ENCODE results near the gene PUS10.
"Not testable (repeated sequence)": the region's sequence is repeated elsewhere in the genome, so short reads cannot be mapped to it uniquely, and the experiment has no call there.

The PUS10 gene

DNA sequence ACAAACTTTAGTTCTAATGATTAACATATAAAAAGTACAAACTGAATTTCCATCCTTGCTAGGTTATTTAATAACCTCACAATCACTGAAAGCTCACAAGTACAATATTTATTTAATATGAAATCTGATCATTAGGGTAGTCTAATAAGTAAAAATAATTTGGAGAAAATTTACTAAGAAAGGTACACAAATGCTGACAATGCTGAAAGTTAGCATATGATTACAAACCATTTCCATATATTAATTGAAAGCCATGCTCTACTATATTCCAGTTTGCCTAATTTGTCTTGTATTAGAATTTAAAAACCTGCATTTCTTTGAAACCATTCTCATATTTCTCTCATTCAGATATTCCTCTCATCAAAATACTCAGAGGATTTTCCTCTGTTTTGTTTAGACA is 8.7 kb downstream of the PUS10 start:
- DNase-seq = no peak

DNA sequence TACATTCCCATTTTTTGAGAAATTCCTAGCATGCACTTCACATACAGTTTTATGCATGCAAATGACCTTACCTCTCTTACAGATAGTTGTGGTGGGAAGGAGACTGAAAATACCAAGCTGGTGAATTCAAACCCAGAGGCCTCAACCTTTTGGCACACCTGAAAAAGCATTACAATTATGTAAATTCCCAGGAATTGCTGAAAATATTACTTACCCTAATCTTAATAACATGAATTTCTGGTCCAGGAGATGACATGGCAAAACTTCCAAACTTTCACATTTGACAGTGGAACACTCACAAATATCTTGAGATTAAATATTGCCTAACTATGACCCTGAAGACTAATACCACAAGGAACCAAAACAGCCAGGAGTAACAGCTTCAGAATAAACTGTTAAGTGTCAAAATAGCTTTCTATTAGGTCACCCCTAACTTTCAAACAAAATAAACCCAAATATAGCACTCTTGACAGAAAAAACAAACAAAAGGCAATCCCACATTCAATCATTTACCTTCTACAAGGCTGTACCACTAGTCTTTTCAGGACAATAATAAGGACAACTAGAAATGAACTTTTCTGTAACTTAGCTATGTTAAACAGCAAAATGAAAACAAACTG is 11.5 kb downstream of the PUS10 start:
- DNase-seq = no peak

DNA sequence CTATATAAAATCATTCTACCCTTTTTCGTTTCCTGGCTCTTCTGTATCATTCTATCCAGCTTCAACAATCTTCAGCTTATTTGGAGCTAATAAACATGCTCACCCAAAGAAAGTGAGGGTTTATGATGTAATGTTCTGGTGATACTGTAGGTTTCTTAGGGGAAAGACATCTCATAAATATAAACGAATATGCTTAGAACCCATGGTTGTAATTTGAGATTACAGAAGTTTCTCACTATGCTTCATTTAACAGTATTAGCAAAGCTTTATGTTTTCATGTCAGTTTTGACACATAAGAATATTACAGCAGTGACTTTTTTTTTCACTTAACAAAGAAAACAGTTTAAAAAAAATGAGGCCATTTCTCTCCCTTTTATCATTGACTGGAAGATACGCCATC is 12.3 kb downstream of the PUS10 start:
- DNase-seq = no peak

DNA sequence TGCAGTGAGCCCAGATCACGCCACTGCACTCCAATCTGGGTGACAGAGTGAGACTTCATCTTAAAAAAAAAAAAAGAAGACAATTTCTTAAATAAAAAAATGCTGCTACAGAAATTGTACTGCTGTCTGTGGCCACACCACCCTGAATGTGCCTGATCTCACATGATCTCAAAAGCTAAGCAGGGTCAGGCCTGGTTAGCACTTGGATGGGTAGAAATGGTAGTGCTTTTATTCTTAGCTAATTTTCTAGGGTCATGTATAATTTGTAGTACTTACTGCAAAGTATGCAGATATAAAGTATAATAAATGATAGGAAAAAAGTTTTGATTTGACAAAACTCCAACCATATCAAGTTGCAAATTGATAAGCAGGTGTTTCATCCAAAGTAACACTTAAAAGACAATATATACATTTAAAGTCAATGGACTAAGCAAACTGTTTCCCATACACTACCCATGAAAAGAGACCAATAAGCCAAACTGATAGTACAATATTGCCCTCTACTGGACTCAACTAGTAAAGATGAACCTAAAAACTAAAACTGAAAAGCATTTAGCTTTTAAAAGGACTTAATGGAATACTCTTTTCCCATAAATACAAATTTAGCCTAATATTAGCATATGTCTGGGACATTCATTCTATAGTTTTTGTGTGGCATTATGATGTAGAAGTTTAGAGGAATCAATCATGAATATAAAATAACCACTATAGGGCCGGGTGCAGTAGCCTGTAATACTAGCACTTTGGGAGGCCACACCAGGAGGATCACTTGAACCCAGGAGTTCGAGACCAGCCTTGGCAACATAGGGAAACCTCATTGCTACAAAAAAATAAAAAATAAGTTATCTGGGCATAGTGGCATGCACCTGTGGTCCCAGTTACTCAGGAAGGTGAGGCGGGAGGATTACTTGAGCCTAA is 19.2 kb downstream of the PUS10 start:
- no peak for DNase-seq

DNA sequence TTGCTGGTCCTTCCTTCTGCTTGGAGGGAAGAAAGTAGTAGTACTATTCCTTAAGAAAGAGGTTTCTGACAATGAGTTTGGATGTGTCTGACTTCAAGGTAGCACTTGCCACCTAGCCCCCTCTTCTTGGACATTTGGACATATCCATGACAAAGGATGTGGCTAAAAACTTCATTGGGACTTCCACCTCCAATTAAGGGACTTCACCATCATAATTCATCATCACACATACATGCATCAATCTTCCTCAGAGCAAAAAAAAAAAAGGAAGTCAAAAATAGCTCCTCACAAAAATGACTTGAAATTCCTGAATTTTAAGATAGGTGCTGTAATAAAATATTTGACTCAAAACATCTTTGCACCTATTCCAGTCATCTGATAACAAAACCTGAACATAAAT is 23.9 kb downstream of the PUS10 start:
- no peak for DNase-seq

DNA sequence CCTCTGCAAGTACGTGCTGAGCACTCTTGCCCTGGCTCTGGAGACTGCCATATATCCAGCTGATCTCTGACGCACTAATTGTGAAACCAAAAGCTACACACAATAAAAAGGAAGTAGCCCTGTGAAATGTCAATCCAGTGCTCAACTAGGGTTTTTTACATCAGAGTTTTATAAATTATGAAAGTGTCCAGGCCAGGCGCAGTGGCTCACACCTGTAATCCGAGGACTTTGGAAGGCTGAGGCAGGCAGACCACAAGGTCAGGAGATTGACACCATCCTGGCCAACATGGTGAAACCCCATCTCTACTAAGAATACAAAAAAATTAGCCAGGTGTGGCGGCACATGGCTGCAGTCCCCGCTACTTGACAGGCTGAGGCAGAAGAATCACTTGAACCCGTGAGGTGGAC is 25.1 kb downstream of the PUS10 start:
- no peak for DNase-seq

DNA sequence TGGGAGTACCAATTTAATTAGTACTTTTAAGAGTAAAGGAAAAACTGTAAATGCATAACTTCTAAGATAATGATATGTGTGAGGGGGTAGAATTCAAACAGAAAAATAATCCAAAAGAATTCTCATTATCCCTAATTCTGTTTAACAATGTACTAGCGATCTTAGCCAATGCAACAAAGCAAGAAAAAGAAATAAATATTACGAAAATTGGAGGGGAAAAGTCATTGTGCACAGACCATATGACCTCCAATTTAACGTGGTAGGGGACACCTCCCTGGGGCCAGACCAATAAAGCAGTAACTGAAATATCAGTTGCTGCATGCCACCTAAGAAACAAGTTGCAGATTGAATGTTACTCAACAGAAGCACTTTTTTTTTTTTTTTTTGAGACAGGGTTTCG is 26.4 kb downstream of the PUS10 start:
- DNase-seq = no peak

DNA sequence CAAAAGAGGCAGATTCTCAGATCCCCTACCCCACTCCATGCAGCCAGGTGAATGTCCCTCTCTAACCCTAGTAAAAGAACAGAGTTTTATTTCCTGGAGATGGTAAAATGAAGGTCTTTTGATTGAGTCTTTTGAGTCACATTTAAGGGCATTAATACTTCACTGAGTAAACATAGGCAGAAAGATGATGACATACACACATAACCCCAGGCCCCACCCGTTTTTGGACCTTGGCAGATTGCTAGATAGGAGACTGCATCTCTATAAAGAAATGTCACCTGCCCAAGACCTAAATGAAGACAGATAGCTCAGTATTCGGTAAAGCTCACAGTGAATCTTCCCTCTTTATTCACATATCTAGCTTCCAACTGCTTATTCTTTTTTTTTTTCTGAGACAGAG is 28.8 kb downstream of the PUS10 start:
- DNase-seq = no peak

DNA sequence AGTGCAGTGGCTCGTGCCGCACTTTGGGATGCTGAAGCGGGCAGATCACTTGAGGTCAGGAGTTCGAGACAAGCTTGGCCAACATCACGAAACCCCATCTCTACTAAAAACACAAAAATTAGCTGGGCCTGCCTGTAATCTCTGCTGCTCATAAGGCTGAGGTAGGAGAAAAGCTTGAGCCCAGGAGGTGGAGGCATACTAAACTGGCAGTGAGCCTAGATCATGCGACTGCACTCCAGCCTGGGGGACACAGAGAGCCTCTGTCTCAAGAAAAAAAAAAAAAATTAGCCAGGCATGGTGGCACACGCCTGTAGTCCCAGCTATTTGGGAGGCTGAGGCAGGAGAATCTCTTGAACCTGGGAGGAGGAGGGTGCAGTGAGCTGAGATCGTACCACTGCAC is 30.4 kb downstream of the PUS10 start:
- DNase-seq = not testable (repeated sequence)

DNA sequence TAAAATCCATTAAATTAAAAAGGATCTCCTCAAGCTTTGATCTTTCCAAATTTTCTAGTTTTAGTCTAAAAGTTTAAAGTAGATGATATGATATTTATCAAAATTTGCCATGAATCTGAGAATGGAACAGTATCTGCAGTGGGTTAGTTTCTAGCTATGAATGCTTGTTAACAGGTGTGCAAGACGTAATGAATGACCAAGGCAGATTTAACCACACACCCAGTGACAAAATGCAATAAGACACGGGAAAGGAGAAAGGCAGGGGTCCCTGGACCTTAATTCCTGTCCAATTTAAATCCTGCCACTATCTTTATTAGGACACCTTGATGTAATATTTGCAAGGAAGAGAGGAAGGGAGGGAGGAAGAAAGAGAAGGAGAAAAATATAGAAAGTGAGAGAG is 31.0 kb downstream of the PUS10 start:
- no peak for DNase-seq

DNA sequence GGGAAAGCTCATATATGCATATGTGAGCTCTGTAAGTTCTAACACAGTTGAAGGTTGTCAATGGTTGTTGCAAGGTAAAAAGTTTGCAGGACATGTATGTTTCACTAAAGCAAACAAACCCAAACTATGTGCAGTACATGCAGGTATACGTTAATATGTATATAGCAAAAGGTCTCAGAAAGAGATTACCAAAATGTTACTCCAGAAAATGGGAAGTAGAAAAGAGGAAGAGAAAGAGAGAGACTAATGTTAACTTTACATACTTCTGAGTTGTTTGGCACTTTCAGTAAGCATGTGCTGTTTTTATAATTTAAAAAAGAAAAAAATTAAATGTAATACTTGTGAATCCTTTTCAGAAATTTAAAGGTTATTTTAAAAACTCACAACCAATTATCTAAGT is 33.3 kb downstream of the PUS10 start:
- DNase-seq = no peak

DNA sequence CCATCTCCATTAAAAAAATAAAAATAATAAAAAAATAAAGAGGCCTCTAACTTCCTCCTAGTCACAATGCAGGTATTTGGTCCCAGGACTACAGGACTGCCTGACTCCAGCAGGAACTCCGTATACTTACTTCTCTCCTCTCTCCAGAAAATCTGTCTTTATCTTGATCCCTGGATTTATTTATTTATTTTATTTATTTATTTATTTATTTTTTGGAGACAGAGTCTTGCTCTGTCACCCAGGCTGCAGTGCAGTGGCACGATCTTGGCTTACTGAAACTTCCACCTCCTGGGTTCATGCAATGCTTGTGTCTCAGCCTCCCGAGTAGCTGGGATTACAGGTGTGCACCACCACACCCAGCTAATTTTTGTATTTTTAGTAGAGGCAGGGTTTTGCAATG is 36.0 kb downstream of the PUS10 start:
- DNase-seq = not testable (repeated sequence)

DNA sequence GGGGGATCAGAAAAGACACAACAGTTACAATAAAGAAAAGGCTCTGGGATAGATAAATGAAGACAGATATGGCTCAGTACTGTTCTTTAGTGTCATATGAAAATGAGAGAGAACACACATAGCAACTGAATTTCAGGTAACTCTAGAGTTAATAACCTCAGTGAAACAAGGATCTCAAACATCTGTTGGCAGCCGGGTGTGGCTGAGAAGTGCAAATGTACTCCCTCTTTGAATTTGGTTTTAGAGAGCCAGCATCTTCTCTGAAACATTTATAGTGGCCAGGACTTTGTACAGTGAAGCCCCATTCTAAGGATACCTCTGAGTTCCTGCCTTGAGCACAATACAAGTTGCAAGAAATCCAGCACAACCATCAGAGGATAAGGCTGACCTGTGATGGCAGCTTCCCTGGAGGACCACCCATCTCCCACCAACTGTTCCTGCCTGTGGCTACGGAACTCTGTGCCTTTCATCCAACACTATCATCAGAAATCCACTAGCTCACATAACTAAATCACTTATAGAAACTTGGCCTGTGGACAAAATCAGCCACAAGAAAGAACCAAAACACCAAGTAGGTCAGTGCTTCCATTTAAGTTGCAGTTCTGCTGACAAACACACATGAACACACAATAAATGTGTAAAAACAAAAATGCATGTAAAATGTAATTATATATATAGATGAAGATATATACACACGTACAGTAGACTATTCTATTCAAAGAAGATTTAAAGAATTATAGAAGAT is 37.8 kb downstream of the PUS10 start:
- DNase-seq = no peak

DNA sequence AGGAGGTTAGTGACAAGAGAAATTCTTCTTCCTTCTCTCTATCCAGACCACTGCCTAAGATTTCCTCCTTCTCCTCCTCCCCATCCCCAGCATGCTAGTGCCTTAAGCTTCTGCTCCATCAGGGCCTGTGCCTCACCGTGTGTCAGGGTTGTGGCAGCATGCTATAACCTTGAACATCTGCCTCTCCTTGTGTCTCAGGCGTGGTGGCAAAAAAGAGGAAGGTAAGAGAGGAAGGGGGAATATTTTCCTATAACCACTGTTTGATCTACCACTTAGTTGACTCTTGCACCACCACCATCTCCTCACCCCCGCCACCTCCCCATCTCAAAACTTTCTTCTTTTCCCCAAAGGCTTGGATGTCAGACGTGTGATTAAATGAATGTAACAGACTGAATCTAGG is 38.8 kb downstream of the PUS10 start:
- DNase-seq = no peak

DNA sequence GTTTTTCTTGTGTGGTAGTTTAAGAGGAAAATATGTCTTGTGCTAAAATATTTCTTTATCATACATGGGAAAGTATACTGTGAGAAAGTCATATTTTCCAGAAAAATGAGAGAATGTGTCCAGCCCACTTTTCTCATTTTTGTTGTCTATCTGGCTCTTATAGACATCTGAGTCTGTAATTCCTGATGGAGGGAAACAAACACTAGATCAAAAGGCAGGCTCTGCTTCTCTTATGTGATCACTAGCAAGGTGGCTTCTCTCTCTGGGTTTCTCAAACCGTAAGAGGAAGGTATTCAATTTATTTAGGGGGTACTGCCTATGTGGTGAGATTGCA is 40.5 kb downstream of the PUS10 start:
- no peak for DNase-seq

DNA sequence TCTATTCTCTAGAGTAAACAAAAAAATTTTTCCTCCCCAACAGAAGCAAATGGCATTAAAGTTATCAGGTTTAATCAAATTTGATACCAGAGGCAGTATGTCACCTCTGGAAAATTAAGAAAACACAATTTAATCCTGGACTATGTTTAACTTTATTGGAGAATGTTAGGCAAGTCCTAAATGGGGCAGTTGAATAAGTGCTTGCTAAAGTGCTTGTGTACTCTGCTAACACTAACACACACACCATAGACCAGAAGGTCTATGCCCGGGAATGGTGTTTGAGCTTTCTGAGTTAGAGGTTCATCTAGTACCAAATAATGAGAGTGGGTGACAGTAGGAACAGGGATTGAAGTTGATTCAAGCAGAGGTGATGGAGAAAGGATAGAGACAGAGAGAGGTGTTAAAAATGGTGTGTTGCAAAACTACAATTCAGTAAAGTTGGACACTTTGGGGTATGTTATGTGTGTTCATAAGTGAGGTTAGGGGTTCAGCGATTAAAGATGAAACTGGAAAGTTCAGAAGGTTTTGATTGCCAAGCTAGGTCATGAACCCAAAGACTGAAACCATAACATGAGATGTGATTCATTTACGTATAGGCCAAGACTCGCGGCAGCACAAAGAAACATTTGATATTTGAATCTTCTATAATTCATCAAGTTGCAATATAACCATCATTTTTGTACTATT is 41.0 kb downstream of the PUS10 start:
- no peak for DNase-seq

DNA sequence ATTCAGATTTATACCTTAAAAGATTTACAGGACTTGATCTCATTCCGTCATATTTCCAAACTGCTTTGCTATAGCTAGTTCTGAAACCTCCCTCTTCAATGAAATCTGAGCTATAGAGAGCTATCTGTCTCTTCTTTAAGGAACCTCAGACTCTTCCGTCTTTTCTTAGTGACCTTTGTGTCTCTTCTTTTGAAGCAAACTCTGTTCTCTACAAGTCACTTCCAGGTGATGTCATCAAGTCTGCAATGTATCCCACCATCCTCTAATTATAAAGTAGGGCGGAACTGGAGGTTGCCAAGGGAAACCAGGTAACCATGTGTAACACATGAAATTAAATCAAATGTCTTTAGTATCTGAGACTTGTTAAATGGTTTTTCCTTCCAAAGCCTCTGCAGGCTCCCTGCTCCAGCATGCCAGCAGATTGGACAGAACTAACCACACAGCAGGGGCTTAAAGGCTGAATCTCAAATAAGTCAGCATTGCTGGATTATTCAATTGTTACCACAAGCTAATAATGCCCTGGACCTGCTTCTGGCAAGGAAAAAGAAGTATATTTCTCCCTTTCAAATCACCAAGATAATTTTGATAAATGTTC is 41.7 kb downstream of the PUS10 start:
- DNase-seq = no peak

DNA sequence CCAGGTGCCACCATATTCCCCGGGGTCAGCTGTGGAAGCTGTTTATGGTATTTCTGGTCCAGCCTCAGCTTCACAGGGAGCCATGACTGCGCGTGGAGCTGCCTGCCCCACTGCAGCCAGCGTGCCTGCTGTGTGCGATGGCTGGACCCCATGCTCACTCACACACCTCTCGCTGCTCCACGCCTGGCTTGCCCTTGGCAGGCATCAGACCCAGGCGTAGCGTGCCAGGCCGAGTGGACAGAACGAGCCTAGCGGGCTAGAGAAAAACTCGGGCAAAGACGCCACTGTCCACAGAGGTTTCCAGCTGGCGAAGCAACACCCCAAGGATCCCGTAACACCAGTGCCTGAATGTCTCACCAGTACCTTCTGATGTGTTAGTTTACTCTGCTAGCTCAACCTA is 43.4 kb downstream of the PUS10 start:
- DNase-seq = no peak

DNA sequence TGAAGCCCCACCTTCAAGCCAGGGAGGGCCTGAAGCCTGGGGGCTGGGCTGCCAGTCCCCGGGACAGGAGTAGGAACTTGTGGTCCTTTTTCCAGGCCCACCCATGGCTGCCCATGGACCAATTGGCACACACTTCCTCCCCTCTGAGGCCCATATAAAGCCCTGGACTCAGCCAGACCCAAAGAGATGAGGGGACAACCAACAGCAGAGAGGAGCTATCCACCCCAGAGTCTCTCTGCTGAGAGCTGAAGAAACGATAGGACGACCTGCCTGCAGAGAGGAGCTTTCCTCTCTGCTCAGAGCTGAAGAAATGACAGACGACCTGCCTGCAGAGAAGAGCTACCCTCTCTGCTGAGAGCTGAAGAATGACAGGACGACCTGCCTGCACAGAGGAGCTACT is 44.4 kb downstream of the PUS10 start:
- no peak for DNase-seq

DNA sequence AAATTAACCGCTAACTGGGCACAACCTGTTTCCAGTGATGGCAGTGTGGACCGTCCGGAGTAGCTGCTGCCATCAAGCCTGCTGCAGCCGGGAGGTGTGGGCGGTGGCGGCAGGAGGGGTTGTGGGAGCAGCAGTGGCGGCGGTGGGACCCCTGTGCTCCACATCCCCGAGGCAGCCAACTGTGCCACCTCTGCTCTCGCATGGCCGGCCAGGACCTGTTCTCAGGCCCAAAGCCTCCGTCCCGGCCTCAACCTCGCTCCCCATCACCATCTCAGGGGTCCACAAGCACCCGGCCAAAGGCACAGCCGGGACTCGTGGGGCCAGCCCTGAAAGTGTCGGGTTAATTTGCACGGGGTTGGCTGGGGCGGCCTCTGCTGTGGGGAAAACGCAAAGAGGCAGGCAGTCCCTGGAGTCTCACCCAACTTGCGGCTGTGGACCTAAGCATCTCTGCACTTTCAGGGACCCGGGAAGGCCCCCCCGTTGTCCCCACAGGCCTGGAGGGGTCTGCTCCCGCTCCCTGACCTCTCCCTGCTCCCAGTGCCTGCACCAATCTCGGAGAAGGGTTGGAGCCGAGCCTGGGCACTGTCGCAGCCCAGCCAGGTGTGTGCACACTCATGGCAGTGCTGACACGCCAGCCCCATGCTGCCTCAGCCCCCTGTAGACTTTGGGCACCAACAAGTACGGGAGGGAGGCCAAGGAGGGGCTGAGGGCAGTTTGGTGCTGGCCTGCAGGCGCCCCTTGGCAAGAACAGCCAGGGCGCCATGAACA is 45.0 kb downstream of the PUS10 start:
- no peak for DNase-seq

DNA sequence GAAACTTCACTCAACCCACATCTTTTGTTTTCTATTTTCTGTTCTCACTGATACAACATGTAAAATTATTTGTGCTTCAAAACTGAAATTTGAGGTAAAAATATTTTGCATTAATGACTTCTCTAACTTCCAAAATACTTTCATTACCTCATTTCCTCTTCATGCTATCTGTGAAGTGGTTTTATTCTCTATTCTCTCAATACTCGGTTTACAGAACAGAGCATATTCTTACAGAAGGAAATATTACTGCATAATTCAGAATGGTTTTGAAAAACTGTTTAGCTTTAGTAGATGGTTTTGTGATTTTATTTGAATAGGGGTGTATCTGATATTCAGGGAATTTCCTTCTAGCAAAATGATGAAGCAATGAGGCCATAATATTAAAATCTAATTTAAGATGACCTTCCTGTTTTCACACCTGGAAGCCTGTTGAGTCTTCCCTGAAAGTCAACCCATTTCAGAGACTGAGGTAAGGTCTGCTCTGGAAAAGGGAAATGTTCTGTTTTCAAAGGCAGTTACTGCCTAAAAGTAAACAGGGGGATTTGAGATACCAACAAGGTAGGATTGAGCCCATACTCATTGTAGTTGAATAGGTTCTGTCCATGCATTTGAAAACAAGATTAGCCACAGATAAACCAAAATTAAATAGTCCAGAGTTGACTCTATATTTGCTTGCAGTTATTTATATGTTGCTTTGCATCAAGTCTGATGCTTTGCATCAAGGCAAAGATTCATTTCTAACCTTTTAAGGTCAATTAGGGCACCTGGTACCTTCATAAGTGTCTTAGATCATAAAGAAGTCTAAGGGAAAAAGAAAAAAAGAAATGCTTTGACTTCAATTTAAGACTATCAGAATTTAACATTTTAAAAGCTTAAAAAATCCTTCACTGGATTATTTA is 51.3 kb downstream of the PUS10 start:
- no peak for DNase-seq
